ENCODE data around the gene DDT. TPM values are rescaled to one million over a fixed set of nuclear protein-coding genes. Genes with fewer than 3 reads are reported as not detected.
"Not testable (repeated sequence)": the region's sequence is repeated elsewhere in the genome, so short reads cannot be mapped to it uniquely, and the experiment has no call there.

DDT gene
- total RNA-seq, 3 donors from 2014 or later (not counting 1 experiment from before 2014, with no cell fraction given): 60.2 to 64.3 (median 62.3) TPM

- ATAC-seq; intact Hi-C loops (cut with micrococcal nuclease); H3K4me1 ChIP-seq (ENCODE audit: control insufficient read depth, insufficient read depth, low read length); H3K27me3 ChIP-seq (ENCODE audit: control insufficient read depth, insufficient read depth, low read length); H3K9me3 ChIP-seq (ENCODE audit: control insufficient read depth, insufficient read depth, low read length); H3K4me3 ChIP-seq (ENCODE audit: low read length); H3K4me3 Mint-ChIP-seq; H3K36me3 Mint-ChIP-seq; H3K9me3 Mint-ChIP-seq; DNase-seq; H3K4me1 Mint-ChIP-seq; H3K27ac Mint-ChIP-seq; H3K36me3 ChIP-seq (ENCODE audit: control insufficient read depth, insufficient read depth, low read length); H3K27me3 Mint-ChIP-seq (ENCODE audit: low read depth in 2 of 2); H3K27ac ChIP-seq (ENCODE audit: low read length): not testable (repeated sequence)
- no CpG with 5 or more reads among the region's 43 CpGs for WGBS (ENCODE audit: insufficient coverage)
These were observed 13.0 kb downstream of the DDT start, which contains the start of gene GSTT2B for GRCh38 chr22:23961084-23961771. GSTT2B (minus strand) TSS chr22:23961195; CDS start chr22:23961131, 64 bp downstream.

GRCh38 chr22:23956301-23956900 is 17.8 kb downstream of the DDT start:
- not testable (repeated sequence) for H3K36me3 ChIP-seq (ENCODE audit: control insufficient read depth, insufficient read depth, low read length); H3K27me3 Mint-ChIP-seq (ENCODE audit: low read depth in 2 of 2); H3K27me3 ChIP-seq (ENCODE audit: control insufficient read depth, insufficient read depth, low read length); H3K4me3 Mint-ChIP-seq; H3K4me1 Mint-ChIP-seq; H3K4me1 ChIP-seq (ENCODE audit: control insufficient read depth, insufficient read depth, low read length); H3K27ac ChIP-seq (ENCODE audit: low read length); H3K4me3 ChIP-seq (ENCODE audit: low read length); H3K36me3 Mint-ChIP-seq; H3K9me3 ChIP-seq (ENCODE audit: control insufficient read depth, insufficient read depth, low read length); H3K9me3 Mint-ChIP-seq
- peak; percentile 63 to 91 for DNase-seq
- H3K27ac Mint-ChIP-seq: peak overlapping the region in 1 of 2 donors; percentile 51
- peak; percentile 78 to 97 (median 94) for ATAC-seq
- intact Hi-C loops (cut with micrococcal nuclease): loop anchor here (10.0 kb wide), 1 partner anchor 568 kb away; no protein-coding TSS in a partner anchor
- 35% methylated on average over 12 of the region's 12 CpGs for WGBS (ENCODE audit: insufficient coverage)
- TF ChIP-seq CTCF (IDR thresholded peaks at IDR 0.05): peak; percentile 50

GRCh38 chr22:23955886-23956285 is 18.4 kb downstream of the DDT start:
- not testable (repeated sequence) for H3K27me3 ChIP-seq (ENCODE audit: control insufficient read depth, insufficient read depth, low read length); ATAC-seq; H3K4me3 Mint-ChIP-seq

GRCh38 chr22:23954991-23955305 is 19.3 kb downstream of the DDT start:
- not testable (repeated sequence) for DNase-seq; H3K36me3 ChIP-seq (ENCODE audit: control insufficient read depth, insufficient read depth, low read length); H3K36me3 Mint-ChIP-seq; H3K4me3 ChIP-seq (ENCODE audit: low read length); H3K9me3 ChIP-seq (ENCODE audit: control insufficient read depth, insufficient read depth, low read length); H3K27me3 Mint-ChIP-seq (ENCODE audit: low read depth in 2 of 2); H3K27ac ChIP-seq (ENCODE audit: low read length); H3K4me1 ChIP-seq (ENCODE audit: control insufficient read depth, insufficient read depth, low read length); H3K27ac Mint-ChIP-seq; H3K27me3 ChIP-seq (ENCODE audit: control insufficient read depth, insufficient read depth, low read length); H3K4me3 Mint-ChIP-seq; H3K9me3 Mint-ChIP-seq; H3K4me1 Mint-ChIP-seq; ATAC-seq
- 93% methylated on average over 5 of the region's 6 CpGs for WGBS (ENCODE audit: insufficient coverage)
- intact Hi-C loops (cut with micrococcal nuclease): loop anchor here (10.0 kb wide), 1 partner anchor 570 kb away; no protein-coding TSS in a partner anchor

More at GRCh38 chr22:23955886-23956285, 18.4 kb downstream of the DDT start:
- intact Hi-C loops (cut with micrococcal nuclease): loop anchor here (10.0 kb wide), 1 partner anchor 569 kb away; no protein-coding TSS in a partner anchor
- H3K36me3 Mint-ChIP-seq; H3K9me3 ChIP-seq (ENCODE audit: control insufficient read depth, insufficient read depth, low read length); H3K27ac ChIP-seq (ENCODE audit: low read length); H3K27ac Mint-ChIP-seq; H3K4me3 ChIP-seq (ENCODE audit: low read length); H3K4me1 Mint-ChIP-seq; DNase-seq; H3K36me3 ChIP-seq (ENCODE audit: control insufficient read depth, insufficient read depth, low read length); H3K27me3 Mint-ChIP-seq (ENCODE audit: low read depth in 2 of 2); H3K4me1 ChIP-seq (ENCODE audit: control insufficient read depth, insufficient read depth, low read length); H3K9me3 Mint-ChIP-seq: not testable (repeated sequence)
- WGBS (ENCODE audit: insufficient coverage): 89% methylated on average over 5 of the region's 8 CpGs

- H3K4me3 ChIP-seq (ENCODE audit: low read length); H3K4me3 Mint-ChIP-seq; H3K27me3 Mint-ChIP-seq (ENCODE audit: low read depth in 2 of 2); H3K9me3 Mint-ChIP-seq; H3K36me3 Mint-ChIP-seq; ATAC-seq; H3K27me3 ChIP-seq (ENCODE audit: control insufficient read depth, insufficient read depth, low read length); H3K27ac ChIP-seq (ENCODE audit: low read length); H3K36me3 ChIP-seq (ENCODE audit: control insufficient read depth, insufficient read depth, low read length); H3K4me1 Mint-ChIP-seq; H3K9me3 ChIP-seq (ENCODE audit: control insufficient read depth, insufficient read depth, low read length); H3K4me1 ChIP-seq (ENCODE audit: control insufficient read depth, insufficient read depth, low read length); H3K27ac Mint-ChIP-seq: not testable (repeated sequence)
- intact Hi-C loops (cut with micrococcal nuclease): loop anchor here (10.0 kb wide), 1 partner anchor 570 kb away; no protein-coding TSS in a partner anchor
- peak in 1 of 2 donors; percentile 1 for DNase-seq
- 80% methylated on average over 8 of the region's 8 CpGs for WGBS (ENCODE audit: insufficient coverage)
These were observed 19.8 kb downstream of the DDT start for GRCh38 chr22:23954193-23954990.

- H3K4me3 Mint-ChIP-seq; H3K4me3 ChIP-seq (ENCODE audit: low read length); H3K36me3 Mint-ChIP-seq; H3K27me3 ChIP-seq (ENCODE audit: control insufficient read depth, insufficient read depth, low read length); H3K36me3 ChIP-seq (ENCODE audit: control insufficient read depth, insufficient read depth, low read length); H3K9me3 ChIP-seq (ENCODE audit: control insufficient read depth, insufficient read depth, low read length); ATAC-seq; H3K27ac ChIP-seq (ENCODE audit: low read length); H3K4me1 ChIP-seq (ENCODE audit: control insufficient read depth, insufficient read depth, low read length); H3K4me1 Mint-ChIP-seq; H3K9me3 Mint-ChIP-seq; H3K27ac Mint-ChIP-seq; H3K27me3 Mint-ChIP-seq (ENCODE audit: low read depth in 2 of 2): not testable (repeated sequence)
- 70% methylated on average over 4 of the region's 4 CpGs for WGBS (ENCODE audit: insufficient coverage)
- intact Hi-C loops (cut with micrococcal nuclease): loop anchor here (10.0 kb wide), 1 partner anchor 571 kb away; no protein-coding TSS in a partner anchor
- DNase-seq: peak in 1 of 2 donors; percentile 1
These were observed 20.8 kb downstream of the DDT start for GRCh38 chr22:23953485-23953884.

Data from natural killer cell (primary cell).